A549 (cell line): Measurements from ENCODE around the gene KLHL29. TPM values are rescaled to one million over a fixed set of nuclear protein-coding genes. Genes with fewer than 3 reads are reported as not detected.

ENCODE experiments used
- ATAC-seq, 2 experiments: fragments of 200-7000 bp in 1 of 2; fragments of >200 bp in 1 of 2; cut with Nextera tagmentation in 1 of 2; cut with Tn5 transposase in 1 of 2; 3 replicates each; pipeline versions ENCODE4 v1.8.0 to v1.9.1; 2018 to 2020; ENCODE audit warnings: mild to moderate bottlenecking in 1 of 2, moderate library complexity in 1 of 2
- CTCF ChIA-PET: fragments of 300-600 bp; sonication (Branson Sonifier 250); formaldehyde crosslinking; extraction: SDS; loops from one replicate; lab custom pipeline; 2021; ENCODE audit warnings: antibody characterized with exemption, inconsistent platforms; lab: Yijun Ruan, JAX
- POLR2A ChIA-PET: fragments of 350-600 bp; formaldehyde crosslinking; extraction: SDS; loops from one replicate; lab custom pipeline; 2021; ENCODE audit warnings: antibody characterized with exemption, inconsistent platforms; lab: Yijun Ruan, JAX
- DNase-seq, 2 experiments: peaks; one replicate each; pipeline versions ENCODE4 v3.0.0 to v3.0.0-alpha.2; 2011 to 2016; ENCODE audit warnings: low read depth in 1 of 2, low spot score in 1 of 2
- FAIRE-seq: peaks from 2 replicates; lab custom pipeline; 2011; peaks lifted over from hg19 to GRCh38; lab: Jason Lieb, UNC
- H3K27ac ChIP-seq, 2 experiments: fragments of >200 bp; sonication (Bioruptor Twin); formaldehyde crosslinking; 3 replicates each; pipeline ENCODE4 v1.5.1; 2016 to 2017
- H3K4me1 ChIP-seq: fragments of >200 bp; sonication (Bioruptor Twin); formaldehyde crosslinking; 3 replicates; pipeline ENCODE4 v1.6.1; 2016
- H3K4me2 ChIP-seq: fragments of >200 bp; sonication (Bioruptor Twin); formaldehyde crosslinking; 3 replicates; pipeline ENCODE4 v1.6.1; 2016
- H3K4me3 ChIP-seq: fragments of >200 bp; sonication (Bioruptor Twin); formaldehyde crosslinking; 3 replicates; pipeline ENCODE4 v1.5.1; 2016
- H3K9me3 ChIP-seq: fragments of >200 bp; sonication (Bioruptor Twin); formaldehyde crosslinking; 3 replicates; pipeline ENCODE4 v1.6.1; 2016
- BCL3 ChIP-seq: fragments of >200 bp; sonication (Bioruptor Twin); formaldehyde crosslinking; IDR thresholded peaks from 3 replicates; pipeline ENCODE4 v1.6.1; 2016
- BHLHE40 ChIP-seq: IDR thresholded peaks from 2 replicates; pipeline ENCODE4 v1.6.1; 2012; ENCODE audit warnings: low read depth, low read length, inconsistent platforms
- CBX2 ChIP-seq: fragments of 200-600 bp; sonication (generic); IDR thresholded peaks from 2 replicates; pipeline ENCODE4 v1.6.1; 2016; ENCODE audit warnings: low read depth, mild to moderate bottlenecking, borderline replicate concordance
- CBX8 ChIP-seq: fragments of 200-600 bp; sonication (generic); IDR thresholded peaks from 2 replicates; pipeline ENCODE4 v1.6.1; 2016
- CEBPB ChIP-seq, 2 experiments: fragments of >200 bp in 1 of 2; sonication (Bioruptor Twin) in 1 of 2; formaldehyde crosslinking in 1 of 2; IDR thresholded peaks; 2 replicates each; pipeline ENCODE4 v1.6.1; 2012 to 2016
- CHD2 ChIP-seq: fragments of 150-350 bp; IDR thresholded peaks from 2 replicates; pipeline ENCODE4 v1.6.1; 2014; ENCODE audit warnings: low read length; ENCODE audit not compliant: partially characterized antibody
- CTCF ChIP-seq: fragments of >200 bp; sonication (Bioruptor Twin); formaldehyde crosslinking; IDR thresholded peaks from 3 replicates; pipeline ENCODE4 v1.5.1; 2016
- EHF ChIP-seq: fragments of 250-450 bp; sonication (Bioruptor Pico); IDR thresholded peaks from 2 replicates; pipeline ENCODE4 v1.5.0; 2020; ENCODE audit warnings: mild to moderate bottlenecking
- EP300 ChIP-seq, 2 experiments: fragments of >200 bp; sonication (Bioruptor Twin); formaldehyde crosslinking; IDR thresholded peaks; 2 replicates in 1 of 2; 3 replicates in 1 of 2; pipeline ENCODE4 v1.6.1; 2016 to 2017
- ESRRA ChIP-seq: fragments of 150-350 bp; IDR thresholded peaks from 2 replicates; pipeline ENCODE4 v1.6.1; 2014; ENCODE audit warnings: mild to moderate bottlenecking, low read length, borderline replicate concordance
- FOSB ChIP-seq: fragments of 250-450 bp; sonication (Bioruptor Pico); IDR thresholded peaks from 2 replicates; pipeline ENCODE4 v1.5.0; 2020; ENCODE audit warnings: mild to moderate bottlenecking, moderate library complexity
- FOSL2 ChIP-seq, 2 experiments: fragments of 450-650 bp in 1 of 2; fragments of >200 bp in 1 of 2; sonication (Bioruptor Twin) in 1 of 2; formaldehyde crosslinking; IDR thresholded peaks; 2 replicates each; pipeline versions ENCODE4 v1.5.0 to v1.6.1; 2016 to 2020; ENCODE audit warnings: mild to moderate bottlenecking in 1 of 2, moderate library complexity in 1 of 2
- FOXS1 ChIP-seq: fragments of 250-450 bp; sonication (Bioruptor Pico); IDR thresholded peaks from 2 replicates; pipeline ENCODE4 v1.5.0; 2020; ENCODE audit warnings: mild to moderate bottlenecking, moderate library complexity
- HDAC2 ChIP-seq: fragments of 200-600 bp; sonication (generic); IDR thresholded peaks from 2 replicates; pipeline ENCODE4 v1.6.1; 2016
- HEYL ChIP-seq: fragments of 250-450 bp; sonication (Bioruptor Pico); IDR thresholded peaks from 2 replicates; pipeline ENCODE4 v1.8.0; 2021; ENCODE audit warnings: mild to moderate bottlenecking, moderate library complexity
- HOXA7 ChIP-seq: fragments of 250-450 bp; sonication (Bioruptor Pico); IDR thresholded peaks from 2 replicates; pipeline ENCODE4 v1.5.0; 2020; ENCODE audit warnings: mild to moderate bottlenecking, moderate library complexity
- HOXB5 ChIP-seq: fragments of 250-450 bp; sonication (Bioruptor Pico); IDR thresholded peaks from 2 replicates; pipeline ENCODE4 v1.5.0; 2020; ENCODE audit warnings: mild to moderate bottlenecking, moderate library complexity
- JUN ChIP-seq, 2 experiments: fragments of >200 bp; sonication (Bioruptor Twin); formaldehyde crosslinking; IDR thresholded peaks; 2 replicates in 1 of 2; 3 replicates in 1 of 2; pipeline ENCODE4 v1.6.1; 2016 to 2017
- KDM5A ChIP-seq: fragments of 200-600 bp; sonication (generic); IDR thresholded peaks from 2 replicates; pipeline ENCODE4 v1.6.1; 2016; ENCODE audit warnings: antibody characterized with exemption, mild to moderate bottlenecking
- MAFK ChIP-seq: fragments of 450-650 bp; IDR thresholded peaks from 2 replicates; pipeline ENCODE4 v1.6.1; 2014; ENCODE audit not compliant: partially characterized antibody
- MAZ ChIP-seq: fragments of 150-350 bp; IDR thresholded peaks from 2 replicates; pipeline ENCODE4 v1.6.1; 2014; ENCODE audit warnings: antibody characterized with exemption, low read depth, low read length, borderline replicate concordance
- MYC ChIP-seq: IDR thresholded peaks from 2 replicates; pipeline ENCODE4 v1.6.1; 2012; ENCODE audit warnings: mild to moderate bottlenecking, inconsistent platforms, low read length, improper control_type of control experiment, borderline replicate concordance
- PBX3 ChIP-seq: IDR thresholded peaks from 2 replicates; pipeline ENCODE4 v1.6.1; 2012
- POLR2A ChIP-seq: IDR thresholded peaks from 2 replicates; pipeline ENCODE4 v1.6.1; 2012; ENCODE audit warnings: mild to moderate bottlenecking, low read length
- POLR2AphosphoS2 ChIP-seq: conservative IDR thresholded peaks from 2 replicates; pipeline ENCODE4 v1.6.1; 2012; ENCODE audit warnings: low read length, improper control_type of control experiment, inconsistent platforms
- RAD21 ChIP-seq, 2 experiments: fragments of >200 bp in 1 of 2; sonication (Bioruptor Twin) in 1 of 2; formaldehyde crosslinking in 1 of 2; IDR thresholded peaks in 1 of 2; conservative IDR thresholded peaks in 1 of 2; 2 replicates in 1 of 2; 3 replicates in 1 of 2; pipeline ENCODE4 v1.6.1; 2012 to 2018; ENCODE audit warnings: inconsistent platforms in 1 of 2
- RARB ChIP-seq: fragments of 250-450 bp; sonication (Bioruptor Pico); IDR thresholded peaks from 2 replicates; pipeline ENCODE4 v1.8.0; 2021; ENCODE audit warnings: mild to moderate bottlenecking, moderate library complexity
- TP53 ChIP-seq: fragments of 250-450 bp; sonication (Bioruptor Pico); IDR thresholded peaks from 2 replicates; pipeline ENCODE4 v1.5.0; 2021; ENCODE audit warnings: mild to moderate bottlenecking, moderate library complexity
- USF2 ChIP-seq: fragments of 450-650 bp; IDR thresholded peaks from 2 replicates; pipeline ENCODE4 v1.6.1; 2014; ENCODE audit warnings: antibody characterized with exemption
- ZC3H11A ChIP-seq: fragments of 450-650 bp; IDR thresholded peaks from 2 replicates; pipeline ENCODE4 v1.6.1; 2014; ENCODE audit warnings: antibody characterized with exemption, mild to moderate bottlenecking
- ZSCAN20 ChIP-seq: fragments of 250-450 bp; sonication (Bioruptor Pico); IDR thresholded peaks from 2 replicates; pipeline ENCODE4 v1.8.0; 2022; ENCODE audit warnings: mild to moderate bottlenecking, moderate library complexity
- WGBS: methylation state at CpG from one replicate; pipeline ENCODE4 v1.1.6; 2017; ENCODE audit errors: missing lambda C conversion rate; 5-methylcytosine and 5-hydroxymethylcytosine counted together
- polyA plus RNA-seq, 4 experiments: library from polyadenylated mRNA; depleted of rRNA in 3 of 4; stranded (reverse); fragments of >200 nt; fragmentation: RNase III in 1 of 4; extraction: RNeasy Plus Mini Kit Qiagen cat#74134 plus additional on column Dnase treatment in 1 of 4; gene quantifications; 2 replicates in 3 of 4; 3 replicates in 1 of 4; pipeline ENCODE4 v1.2.3, GENCODE V29; 2011 to 2017

The KLHL29 gene
- polyA plus RNA-seq, 2 of the 4 experiments (the other 2 are of a cell fraction): 1.3 to 2.5 TPM

- no peak for TF ChIP-seq MAFK
- no peak for TF ChIP-seq FOSB (CRISPR knock-in tag)
- no peak for TF ChIP-seq POLR2A
- no peak for TF ChIP-seq FOXS1 (CRISPR knock-in tag)
- TF ChIP-seq FOSL2 (IDR thresholded peaks at IDR 0.05): no peak
- TF ChIP-seq FOSL2 (CRISPR knock-in tag; IDR thresholded peaks at IDR 0.05): no peak
- no peak for TF ChIP-seq CBX8
- TF ChIP-seq EHF (CRISPR knock-in tag): no peak
Measured at GRCh38 chr2:23495661-23496114, 110.7 kb downstream of the KLHL29 start (continued).

GRCh38 chr2:23496456-23496855 lies 111.5 kb downstream of the KLHL29 start:
- Histone ChIP-seq H3K9me3 (no peaks in the 10 kb centered on the region), H3K27ac (no peak overlapping the region), H3K4me3 (no peak overlapping the region), H3K4me1 (no peaks in the 10 kb centered on the region), H3K4me2 (no peak overlapping the region)
- FAIRE-seq: no peak
- no peak for ATAC-seq
- ChIA-PET POLR2A (no interaction called here), CTCF (no interaction called here)
- TF ChIP-seq USF2 (no peak), CEBPB (IDR thresholded peaks at IDR 0.05) (no peak), ZC3H11A (no peak), HOXA7 (CRISPR knock-in tag) (no peak), MYC (no peak), HOXB5 (no peak), JUN (IDR thresholded peaks at IDR 0.05) (no peak), CHD2 (no peak), POLR2AphosphoS2 (no peak), KDM5A (no peak), MAZ (no peak)
- no peak for DNase-seq
- 94% methylated on average over 5 of the region's 5 CpGs for WGBS

- Histone ChIP-seq H3K9me3 (no peaks in the 10 kb centered on the region), H3K4me3 (no peak overlapping the region), H3K4me2 (no peak overlapping the region), H3K4me1 (no peaks in the 10 kb centered on the region), H3K27ac (no peak overlapping the region)
- POLR2A ChIA-PET: no interaction called here
- WGBS: 79% methylated on average over 7 of the region's 7 CpGs
- CTCF ChIA-PET: no interaction called here
- no peak for ATAC-seq
- FAIRE-seq: no peak
- DNase-seq: no peak
- TF ChIP-seq PBX3: no peak
- no peak for TF ChIP-seq BHLHE40
Measured at GRCh38 chr2:23497063-23497462, 112.1 kb downstream of the KLHL29 start.

GRCh38 chr2:23497536-23497935 lies 112.6 kb downstream of the KLHL29 start:
- ChIA-PET CTCF (interaction anchor here (0.7 kb wide), 1 partner anchor 146 kb away, joined by 3 read pairs; no protein-coding TSS in a partner anchor), POLR2A (no interaction called here)
- FAIRE-seq (no peak), ATAC-seq (no peak), DNase-seq (no peak)
- WGBS: 64% methylated on average over 6 of the region's 6 CpGs
- no peak overlapping the region for H3K4me2 ChIP-seq
- H3K4me3 ChIP-seq: no peak overlapping the region
- H3K9me3 ChIP-seq: no peaks in the 10 kb centered on the region
- no peaks in the 10 kb centered on the region for H3K4me1 ChIP-seq
- H3K27ac ChIP-seq: no peak overlapping the region
- TF ChIP-seq BCL3: no peak
- no peak for TF ChIP-seq HDAC2
- no peak for TF ChIP-seq HEYL (CRISPR knock-in tag)
- TF ChIP-seq FOSB (CRISPR knock-in tag): no peak
- TF ChIP-seq CBX2: no peak
- TF ChIP-seq CTCF: no peak
- TF ChIP-seq POLR2A: no peak
- TF ChIP-seq EP300 (IDR thresholded peaks at IDR 0.05): no peak
- TF ChIP-seq ESRRA: no peak
- no peak for TF ChIP-seq CBX8
- no peak for TF ChIP-seq RAD21 (conservative IDR thresholded peaks at IDR 0.05 in 1 of 2, IDR thresholded peaks at IDR 0.05 in 1 of 2)
- TF ChIP-seq BHLHE40: no peak
- TF ChIP-seq MAFK: no peak
- no peak for TF ChIP-seq TP53
- no peak for TF ChIP-seq RARB (CRISPR knock-in tag)
- TF ChIP-seq ZSCAN20 (CRISPR knock-in tag): no peak
- TF ChIP-seq POLR2AphosphoS2: no peak
